ENCODE measurements around the gene DPP4.

DNA sequence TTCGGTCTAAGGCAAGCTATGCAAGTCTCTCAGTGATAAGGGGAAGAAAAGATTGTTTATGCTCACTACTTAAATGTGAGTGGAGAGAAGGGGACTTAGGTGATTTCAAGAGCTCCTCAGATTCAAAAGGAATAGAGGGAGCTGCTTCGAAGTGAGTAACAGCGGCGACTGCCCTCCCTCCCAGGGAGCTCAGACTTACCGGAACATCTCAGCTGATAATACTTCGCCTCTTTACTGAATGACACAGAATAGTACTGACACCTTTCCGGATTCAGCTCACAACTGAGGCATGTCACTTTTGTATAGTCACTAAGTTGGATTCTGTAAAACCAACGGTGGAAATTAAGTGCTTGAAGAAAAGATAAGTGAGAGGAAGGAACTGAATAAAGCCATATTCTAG, 55.5 kb downstream of the DPP4 start:
- no peak for TF ChIP-seq EZH2phosphoT487 (IDR thresholded peaks at IDR 0.05; ENCODE audit: borderline replicate concordance, low read length)
- TF ChIP-seq, protein P1, sequence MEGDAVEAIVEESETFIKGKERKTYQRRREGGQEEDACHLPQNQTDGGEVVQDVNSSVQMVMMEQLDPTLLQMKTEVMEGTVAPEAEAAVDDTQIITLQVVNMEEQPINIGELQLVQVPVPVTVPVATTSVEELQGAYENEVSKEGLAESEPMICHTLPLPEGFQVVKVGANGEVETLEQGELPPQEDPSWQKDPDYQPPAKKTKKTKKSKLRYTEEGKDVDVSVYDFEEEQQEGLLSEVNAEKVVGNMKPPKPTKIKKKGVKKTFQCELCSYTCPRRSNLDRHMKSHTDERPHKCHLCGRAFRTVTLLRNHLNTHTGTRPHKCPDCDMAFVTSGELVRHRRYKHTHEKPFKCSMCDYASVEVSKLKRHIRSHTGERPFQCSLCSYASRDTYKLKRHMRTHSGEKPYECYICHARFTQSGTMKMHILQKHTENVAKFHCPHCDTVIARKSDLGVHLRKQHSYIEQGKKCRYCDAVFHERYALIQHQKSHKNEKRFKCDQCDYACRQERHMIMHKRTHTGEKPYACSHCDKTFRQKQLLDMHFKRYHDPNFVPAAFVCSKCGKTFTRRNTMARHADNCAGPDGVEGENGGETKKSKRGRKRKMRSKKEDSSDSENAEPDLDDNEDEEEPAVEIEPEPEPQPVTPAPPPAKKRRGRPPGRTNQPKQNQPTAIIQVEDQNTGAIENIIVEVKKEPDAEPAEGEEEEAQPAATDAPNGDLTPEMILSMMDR (conservative IDR thresholded peaks at IDR 0.05; ENCODE audit: low read depth, low read length) = no peak

All from PC-3 (cell line).